ENCODE results near the gene THAP3.
"Not testable (repeated sequence)": the region's sequence is repeated elsewhere in the genome, so short reads cannot be mapped to it uniquely, and the experiment has no call there.

THAP3 gene

GRCh38 chr1:6591222-6591621 is 33.4 kb upstream of the THAP3 start:
- no peak for DNase-seq (ENCODE audit: low read depth)

- no peak for DNase-seq (ENCODE audit: low read depth)
Measured at GRCh38 chr1:6591644-6592043, 33.0 kb upstream of the THAP3 start.

GRCh38 chr1:6592441-6592840 is 32.2 kb upstream of the THAP3 start:
- DNase-seq (ENCODE audit: low read depth) = no peak

GRCh38 chr1:6592865-6593593 is 31.6 kb upstream of the THAP3 start:
- DNase-seq (ENCODE audit: low read depth) = no peak

GRCh38 chr1:6593810-6594209 is 30.9 kb upstream of the THAP3 start:
- DNase-seq (ENCODE audit: low read depth) = no peak

- no peak for DNase-seq (ENCODE audit: low read depth)
Measured at GRCh38 chr1:6594977-6595740, 29.5 kb upstream of the THAP3 start.

GRCh38 chr1:6596351-6596750 is 28.3 kb upstream of the THAP3 start:
- no peak for DNase-seq (ENCODE audit: low read depth)

- no peak for DNase-seq (ENCODE audit: low read depth)
Measured at GRCh38 chr1:6596886-6597776, 27.5 kb upstream of the THAP3 start.

GRCh38 chr1:6597777-6598131 is 26.9 kb upstream of the THAP3 start:
- no peak for DNase-seq (ENCODE audit: low read depth)

GRCh38 chr1:6599141-6599975 is 25.3 kb upstream of the THAP3 start:
- no peak for DNase-seq (ENCODE audit: low read depth)

- not testable (repeated sequence) for DNase-seq (ENCODE audit: low read depth)
Measured at GRCh38 chr1:6599991-6600390, 24.7 kb upstream of the THAP3 start.

GRCh38 chr1:6600410-6601048 is 24.1 kb upstream of the THAP3 start:
- DNase-seq (ENCODE audit: low read depth) = no peak

GRCh38 chr1:6601049-6601922 is 23.4 kb upstream of the THAP3 start:
- DNase-seq (ENCODE audit: low read depth) = no peak

- DNase-seq (ENCODE audit: low read depth) = no peak
Measured at GRCh38 chr1:6601923-6602668, 22.6 kb upstream of the THAP3 start.

GRCh38 chr1:6602669-6603237 is 21.9 kb upstream of the THAP3 start, which contains the start of gene KLHL21:
Gene KLHL21 (minus strand): TSS chr1:6602869. CDS start chr1:6602817, 52 bp downstream.
- DNase-seq (ENCODE audit: low read depth) = peak; percentile 82

- DNase-seq (ENCODE audit: low read depth) = no peak
Measured at GRCh38 chr1:6603238-6603914, 21.3 kb upstream of the THAP3 start.

GRCh38 chr1:6603915-6604558 is 20.6 kb upstream of the THAP3 start:
- DNase-seq (ENCODE audit: low read depth) = no peak

Data from CMK (cell line).